Ascending aorta (tissue), 2 donors: Measurements from ENCODE around the gene PTPDC1. TPM values are rescaled to one million over a fixed set of nuclear protein-coding genes. Genes with fewer than 3 reads are reported as not detected.
"Not testable (repeated sequence)": the region's sequence is repeated elsewhere in the genome, so short reads cannot be mapped to it uniquely, and the experiment has no call there.

ENCODE experiments used
- DNase-seq, 2 donors: peaks; one replicate each; pipeline ENCODE4 v3.0.0-alpha.2; 2019; ENCODE audit warnings: low spot score in 2 of 2
- H3K27ac ChIP-seq, 2 donors: fragments of 200-600 bp; sonication (generic); one replicate each; pipeline ENCODE4 v1.5.1; 2016 to 2017; ENCODE audit warnings: mild to moderate bottlenecking in 1 of 2
- H3K27me3 ChIP-seq: fragments of 200-600 bp; sonication (generic); one replicate; pipeline ENCODE4 v1.5.1; 2017
- H3K36me3 ChIP-seq, 2 donors: fragments of 200-600 bp; sonication (generic); one replicate each; pipeline ENCODE4 v1.5.1; 2016
- H3K4me1 ChIP-seq, 2 donors: fragments of 200-600 bp; sonication (generic); one replicate each; pipeline ENCODE4 v1.5.1; 2016 to 2017; ENCODE audit warnings: mild to moderate bottlenecking in 1 of 2
- H3K4me3 ChIP-seq, 2 donors: fragments of 200-600 bp; sonication (generic); one replicate each; pipeline ENCODE4 v1.5.1; 2016 to 2017; ENCODE audit warnings: mild to moderate bottlenecking in 1 of 2
- H3K9me3 ChIP-seq, 2 donors: fragments of 200-600 bp; sonication (generic); one replicate each; pipeline ENCODE4 v1.5.1; 2016
- intact Hi-C: fragments of 100-400 bp; cut with DNase I; formaldehyde crosslinking; loops from one replicate; pipeline ENCODE4 v1.15.1; 2023
- total RNA-seq: library from RNA; depleted of rRNA; stranded (reverse); fragments of >200 nt; gene quantifications from one replicate; pipeline ENCODE4 v1.1.0, GENCODE V29; 2016
- TF ChIP-seq, protein P1 (sequence below), 3 experiments: fragments of 200-600 bp in 2 of 3; fragments of 450-650 bp in 1 of 3; sonication (generic) in 2 of 3; IDR thresholded peaks; one replicate each; pipeline ENCODE4 v1.5.1; 2016 to 2019; ENCODE audit warnings: antibody characterized with exemption in 3 of 3, mild to moderate bottlenecking in 1 of 3, moderate library complexity in 1 of 3

The PTPDC1 gene
- total RNA-seq, 1 donor from 2014 or later, result 5.9 TPM

- H3K27me3 ChIP-seq, result no peaks in the 10 kb centered on the region
- no peaks in the 10 kb centered on the region for H3K4me1 ChIP-seq
- intact Hi-C loops, result no loop called here
- no peak overlapping the region for H3K4me3 ChIP-seq
- H3K27ac ChIP-seq, result no peak overlapping the region
- TF ChIP-seq, protein P1, sequence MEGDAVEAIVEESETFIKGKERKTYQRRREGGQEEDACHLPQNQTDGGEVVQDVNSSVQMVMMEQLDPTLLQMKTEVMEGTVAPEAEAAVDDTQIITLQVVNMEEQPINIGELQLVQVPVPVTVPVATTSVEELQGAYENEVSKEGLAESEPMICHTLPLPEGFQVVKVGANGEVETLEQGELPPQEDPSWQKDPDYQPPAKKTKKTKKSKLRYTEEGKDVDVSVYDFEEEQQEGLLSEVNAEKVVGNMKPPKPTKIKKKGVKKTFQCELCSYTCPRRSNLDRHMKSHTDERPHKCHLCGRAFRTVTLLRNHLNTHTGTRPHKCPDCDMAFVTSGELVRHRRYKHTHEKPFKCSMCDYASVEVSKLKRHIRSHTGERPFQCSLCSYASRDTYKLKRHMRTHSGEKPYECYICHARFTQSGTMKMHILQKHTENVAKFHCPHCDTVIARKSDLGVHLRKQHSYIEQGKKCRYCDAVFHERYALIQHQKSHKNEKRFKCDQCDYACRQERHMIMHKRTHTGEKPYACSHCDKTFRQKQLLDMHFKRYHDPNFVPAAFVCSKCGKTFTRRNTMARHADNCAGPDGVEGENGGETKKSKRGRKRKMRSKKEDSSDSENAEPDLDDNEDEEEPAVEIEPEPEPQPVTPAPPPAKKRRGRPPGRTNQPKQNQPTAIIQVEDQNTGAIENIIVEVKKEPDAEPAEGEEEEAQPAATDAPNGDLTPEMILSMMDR (IDR thresholded peaks at IDR 0.05), result no peak
- H3K36me3 ChIP-seq, result no peaks in the 10 kb centered on the region
- H3K9me3 ChIP-seq, result no peaks in the 10 kb centered on the region
- no peak for DNase-seq
Measured at GRCh38 chr9:94082553-94082952, 1.7 kb upstream of the PTPDC1 start.

DNA sequence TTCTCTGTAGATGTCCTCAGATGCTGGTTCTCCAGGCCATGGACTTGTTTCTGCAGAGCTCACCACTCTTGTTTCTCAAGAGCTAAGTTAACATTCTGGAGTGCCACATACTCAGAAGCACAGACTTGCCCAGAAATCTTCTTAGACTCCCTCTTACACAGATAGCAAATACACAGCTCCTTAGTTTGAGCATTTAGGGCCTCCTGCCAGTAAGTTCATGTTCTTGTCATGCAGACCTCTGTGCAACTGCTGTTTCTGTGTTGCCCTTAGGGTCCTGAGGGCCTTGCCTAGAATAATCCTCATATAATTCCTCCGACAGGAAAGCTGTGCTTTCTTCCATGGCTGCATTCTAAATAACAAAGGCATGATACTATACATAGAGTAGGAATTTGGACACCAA lies 1.3 kb upstream of the PTPDC1 start:
- Histone ChIP-seq H3K4me3 (no peak overlapping the region), H3K9me3 (no peaks in the 10 kb centered on the region), H3K27me3 (no peaks in the 10 kb centered on the region), H3K27ac (no peak overlapping the region), H3K36me3 (no peaks in the 10 kb centered on the region), H3K4me1 (no peaks in the 10 kb centered on the region)
- TF ChIP-seq, protein P1 (IDR thresholded peaks at IDR 0.05), result no peak
- intact Hi-C loops, result no loop called here
- no peak for DNase-seq

DNA sequence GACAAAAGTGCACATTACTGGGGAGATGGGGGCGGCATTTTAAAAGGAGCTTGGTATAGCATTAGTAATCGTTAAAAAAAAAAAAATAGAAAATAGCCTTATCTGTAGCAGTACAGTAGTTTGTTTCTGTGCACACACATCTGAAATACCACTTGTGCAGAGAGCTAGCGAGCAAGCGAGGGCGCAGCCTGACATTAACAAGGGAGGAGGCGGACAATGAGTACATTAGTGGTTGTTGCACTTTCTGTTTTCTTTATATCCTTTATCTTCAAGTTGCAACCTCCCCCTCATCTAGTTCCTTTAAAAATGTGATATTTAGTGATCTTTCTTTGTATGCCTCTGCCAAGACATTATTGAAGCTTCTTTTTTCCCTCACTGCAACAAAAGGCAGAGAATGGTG lies 880 bp upstream of the PTPDC1 start:
- Histone ChIP-seq H3K27ac (no peak overlapping the region), H3K27me3 (no peaks in the 10 kb centered on the region), H3K9me3 (no peaks in the 10 kb centered on the region), H3K36me3 (no peaks in the 10 kb centered on the region), H3K4me3 (no peak overlapping the region), H3K4me1 (no peaks in the 10 kb centered on the region)
- DNase-seq, result no peak
- intact Hi-C loops, result no loop called here
- TF ChIP-seq, protein P1 (IDR thresholded peaks at IDR 0.05), result no peak

- no peak for DNase-seq
- intact Hi-C loops, result no loop called here
- H3K36me3 ChIP-seq, result no peaks in the 10 kb centered on the region
- H3K4me1 ChIP-seq, result no peaks in the 10 kb centered on the region
- H3K9me3 ChIP-seq, result no peaks in the 10 kb centered on the region
- H3K4me3 ChIP-seq, result no peak overlapping the region
- TF ChIP-seq, protein P1 (IDR thresholded peaks at IDR 0.05), result no peak
- no peaks in the 10 kb centered on the region for H3K27me3 ChIP-seq
- H3K27ac ChIP-seq, result no peak overlapping the region
Measured at GRCh38 chr9:94085062-94085639, 887 bp downstream of the PTPDC1 start.

DNA sequence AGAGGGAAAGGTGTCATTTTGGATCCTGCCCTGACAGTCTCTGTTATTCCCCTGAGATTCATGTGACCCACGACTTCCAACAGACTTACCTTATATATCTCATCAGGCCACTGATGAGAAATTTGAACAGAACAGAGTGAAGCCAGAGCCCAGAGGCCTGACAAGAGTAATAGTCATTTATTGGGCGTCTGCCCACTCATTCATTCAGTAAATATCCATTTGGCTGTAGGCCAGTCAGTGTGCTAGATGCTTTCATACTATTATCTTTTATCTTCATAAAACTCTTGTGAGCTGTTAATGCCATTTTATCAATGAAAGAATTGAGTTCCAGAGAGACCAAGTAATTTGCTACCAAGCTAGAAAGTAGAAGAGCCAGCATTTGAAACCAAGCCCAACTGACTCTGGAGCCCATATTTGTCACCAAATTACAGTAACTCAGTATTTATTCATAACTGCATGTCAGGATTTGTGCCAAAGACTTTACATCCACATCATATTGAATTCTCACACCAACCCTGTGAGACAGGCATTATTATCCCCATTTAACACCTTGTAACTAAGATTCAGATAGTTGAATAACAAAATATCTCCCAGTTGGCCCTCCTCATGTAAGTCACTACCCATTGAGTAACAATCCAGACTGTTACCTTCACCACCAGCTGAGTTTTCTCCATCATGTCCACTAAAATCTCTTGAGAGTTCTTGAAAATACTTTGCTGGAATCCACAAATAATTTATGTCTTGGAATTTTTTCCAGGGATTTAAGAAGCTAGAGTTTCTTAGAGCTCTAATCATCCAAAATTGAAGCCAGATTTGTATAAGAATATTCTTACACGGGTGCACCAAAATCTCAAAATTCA lies 2.5 kb downstream of the PTPDC1 start:
- no peak for DNase-seq
- TF ChIP-seq, protein P1 (IDR thresholded peaks at IDR 0.05), result no peak
- Histone ChIP-seq H3K36me3 (no peaks in the 10 kb centered on the region), H3K4me1 (no peaks in the 10 kb centered on the region), H3K27me3 (no peaks in the 10 kb centered on the region), H3K4me3 (no peak overlapping the region), H3K27ac (no peak overlapping the region), H3K9me3 (no peaks in the 10 kb centered on the region)
- intact Hi-C loops, result no loop called here

DNA sequence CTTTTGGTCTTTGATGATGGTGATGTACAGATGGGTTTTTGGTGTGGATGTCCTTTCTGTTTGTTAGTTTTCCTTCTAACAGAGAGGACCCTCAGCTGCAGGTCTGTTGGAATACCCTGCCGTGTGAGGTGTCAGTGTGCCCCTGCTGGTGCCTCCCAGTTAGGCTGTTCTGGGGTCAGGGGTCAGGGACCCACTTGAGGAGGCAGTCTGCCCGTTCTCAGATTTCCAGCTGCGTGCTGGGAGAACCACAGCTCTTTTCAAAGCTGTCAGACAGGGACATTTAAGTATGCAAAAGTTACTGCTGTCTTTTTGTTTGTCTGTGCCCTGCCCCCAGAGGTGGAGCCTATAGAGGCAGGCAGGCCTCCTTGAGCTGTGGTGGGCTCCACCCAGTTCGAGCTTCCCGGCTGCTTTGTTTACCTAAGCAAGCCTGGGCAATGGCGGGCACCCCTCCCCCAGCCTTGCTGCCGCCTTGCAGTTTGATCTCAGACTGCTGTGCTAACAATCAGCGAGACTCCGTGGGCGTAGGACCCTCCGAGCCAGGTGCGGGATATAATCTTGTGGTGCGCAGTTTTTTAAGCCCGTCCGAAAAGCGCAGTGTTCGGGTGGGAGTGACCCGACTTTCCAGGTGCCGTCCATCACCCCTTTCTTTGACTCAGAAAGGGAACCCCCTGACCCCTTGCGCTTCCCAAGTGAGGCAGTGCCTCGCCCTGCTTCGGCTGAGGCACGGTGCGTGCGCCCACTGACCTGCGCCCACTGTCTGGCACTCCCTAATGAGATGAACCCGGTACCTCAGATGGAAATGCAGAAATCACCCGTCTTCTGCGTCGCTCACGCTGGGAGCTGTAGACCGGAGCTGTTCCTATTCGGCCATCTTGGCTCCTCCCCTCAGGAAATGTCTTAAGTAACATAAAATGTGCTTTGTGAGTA lies 10.2 kb downstream of the PTPDC1 start:
- H3K27ac ChIP-seq, H3K4me1 ChIP-seq, DNase-seq, H3K4me3 ChIP-seq, H3K9me3 ChIP-seq, H3K27me3 ChIP-seq, intact Hi-C loops: not testable (repeated sequence)
- peaks cover 9 to 26% of the 10 kb centered on the region in 2 donors for H3K36me3 ChIP-seq
